SK-N-SH treated with all-trans-retinoic acid at 6 μM for 48 hours (cell line): Measurements from ENCODE around the gene OSBPL1A.

Source experiments
- ARNTL ChIP-seq: fragments of 450-650 bp; formaldehyde crosslinking; IDR thresholded peaks from 2 replicates; pipeline ENCODE4 v1.5.0; 2020; ENCODE audit warnings: low read depth, mild to moderate bottlenecking, moderate library complexity, borderline replicate concordance
- CREB5 ChIP-seq: fragments of 250-450 bp; sonication (Bioruptor Pico); IDR thresholded peaks from 2 replicates; pipeline ENCODE4 v1.5.1; 2020; ENCODE audit warnings: low read depth, mild to moderate bottlenecking, moderate library complexity
- ESRRG ChIP-seq: fragments of 250-450 bp; sonication (Bioruptor Pico); IDR thresholded peaks from 2 replicates; pipeline ENCODE4 v1.6.1; 2021; ENCODE audit warnings: mild to moderate bottlenecking
- GLIS3 ChIP-seq: fragments of 250-450 bp; sonication (Bioruptor Pico); IDR thresholded peaks from 2 replicates; pipeline ENCODE4 v1.5.0; 2020; ENCODE audit warnings: mild to moderate bottlenecking, moderate library complexity
- PATZ1 ChIP-seq: fragments of 250-450 bp; sonication (Bioruptor Pico); IDR thresholded peaks from 2 replicates; pipeline ENCODE4 v1.8.0; 2020; ENCODE audit warnings: mild to moderate bottlenecking, moderate library complexity, borderline replicate concordance
- ZC3H10 ChIP-seq: fragments of 250-450 bp; sonication (Bioruptor Pico); IDR thresholded peaks from 2 replicates; pipeline ENCODE4 v1.5.1; 2021; ENCODE audit warnings: mild to moderate bottlenecking, moderate library complexity
- ZFP30 ChIP-seq: fragments of 450-650 bp; formaldehyde crosslinking; IDR thresholded peaks from 2 replicates; pipeline ENCODE4 v1.5.0; 2022; ENCODE audit warnings: mild to moderate bottlenecking, moderate library complexity
- TF ChIP-seq, protein P1 (sequence below): fragments of 250-450 bp; sonication (Bioruptor Pico); IDR thresholded peaks from 2 replicates; pipeline ENCODE4 v1.5.0; 2020; ENCODE audit warnings: mild to moderate bottlenecking, moderate library complexity

- TF ChIP-seq, protein P1, sequence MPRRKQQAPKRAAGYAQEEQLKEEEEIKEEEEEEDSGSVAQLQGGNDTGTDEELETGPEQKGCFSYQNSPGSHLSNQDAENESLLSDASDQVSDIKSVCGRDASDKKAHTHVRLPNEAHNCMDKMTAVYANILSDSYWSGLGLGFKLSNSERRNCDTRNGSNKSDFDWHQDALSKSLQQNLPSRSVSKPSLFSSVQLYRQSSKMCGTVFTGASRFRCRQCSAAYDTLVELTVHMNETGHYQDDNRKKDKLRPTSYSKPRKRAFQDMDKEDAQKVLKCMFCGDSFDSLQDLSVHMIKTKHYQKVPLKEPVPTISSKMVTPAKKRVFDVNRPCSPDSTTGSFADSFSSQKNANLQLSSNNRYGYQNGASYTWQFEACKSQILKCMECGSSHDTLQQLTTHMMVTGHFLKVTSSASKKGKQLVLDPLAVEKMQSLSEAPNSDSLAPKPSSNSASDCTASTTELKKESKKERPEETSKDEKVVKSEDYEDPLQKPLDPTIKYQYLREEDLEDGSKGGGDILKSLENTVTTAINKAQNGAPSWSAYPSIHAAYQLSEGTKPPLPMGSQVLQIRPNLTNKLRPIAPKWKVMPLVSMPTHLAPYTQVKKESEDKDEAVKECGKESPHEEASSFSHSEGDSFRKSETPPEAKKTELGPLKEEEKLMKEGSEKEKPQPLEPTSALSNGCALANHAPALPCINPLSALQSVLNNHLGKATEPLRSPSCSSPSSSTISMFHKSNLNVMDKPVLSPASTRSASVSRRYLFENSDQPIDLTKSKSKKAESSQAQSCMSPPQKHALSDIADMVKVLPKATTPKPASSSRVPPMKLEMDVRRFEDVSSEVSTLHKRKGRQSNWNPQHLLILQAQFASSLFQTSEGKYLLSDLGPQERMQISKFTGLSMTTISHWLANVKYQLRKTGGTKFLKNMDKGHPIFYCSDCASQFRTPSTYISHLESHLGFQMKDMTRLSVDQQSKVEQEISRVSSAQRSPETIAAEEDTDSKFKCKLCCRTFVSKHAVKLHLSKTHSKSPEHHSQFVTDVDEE = no peak
- TF ChIP-seq ZFP30 = no peak
- TF ChIP-seq CREB5 = no peak
- no peak for TF ChIP-seq ARNTL (CRISPR knock-in tag)
- no peak for TF ChIP-seq PATZ1 (CRISPR knock-in tag)
- TF ChIP-seq GLIS3 (CRISPR knock-in tag) = no peak
- TF ChIP-seq ESRRG (CRISPR knock-in tag) = no peak
- no peak for TF ChIP-seq ZC3H10 (CRISPR knock-in tag)
Observed at GRCh38 chr18:24381126-24381525, 16.5 kb downstream of the OSBPL1A start.
